Stimulated activated CD8-positive, alpha-beta memory T cell treated with anti-CD3 and anti-CD28 coated beads, Interleukin-15, amount 100 ng/mL, for 4 hours (primary cell): ENCODE results near the gene EHMT1.
"Not testable (repeated sequence)": the region's sequence is repeated elsewhere in the genome, so short reads cannot be mapped to it uniquely, and the experiment has no call there.

Experiments used
- DNase-seq, 2 donors: peaks; one replicate each; pipeline ENCODE4 v3.0.0-alpha.2; 2020; ENCODE audit warnings: low read depth in 2 of 2

The EHMT1 gene

DNA sequence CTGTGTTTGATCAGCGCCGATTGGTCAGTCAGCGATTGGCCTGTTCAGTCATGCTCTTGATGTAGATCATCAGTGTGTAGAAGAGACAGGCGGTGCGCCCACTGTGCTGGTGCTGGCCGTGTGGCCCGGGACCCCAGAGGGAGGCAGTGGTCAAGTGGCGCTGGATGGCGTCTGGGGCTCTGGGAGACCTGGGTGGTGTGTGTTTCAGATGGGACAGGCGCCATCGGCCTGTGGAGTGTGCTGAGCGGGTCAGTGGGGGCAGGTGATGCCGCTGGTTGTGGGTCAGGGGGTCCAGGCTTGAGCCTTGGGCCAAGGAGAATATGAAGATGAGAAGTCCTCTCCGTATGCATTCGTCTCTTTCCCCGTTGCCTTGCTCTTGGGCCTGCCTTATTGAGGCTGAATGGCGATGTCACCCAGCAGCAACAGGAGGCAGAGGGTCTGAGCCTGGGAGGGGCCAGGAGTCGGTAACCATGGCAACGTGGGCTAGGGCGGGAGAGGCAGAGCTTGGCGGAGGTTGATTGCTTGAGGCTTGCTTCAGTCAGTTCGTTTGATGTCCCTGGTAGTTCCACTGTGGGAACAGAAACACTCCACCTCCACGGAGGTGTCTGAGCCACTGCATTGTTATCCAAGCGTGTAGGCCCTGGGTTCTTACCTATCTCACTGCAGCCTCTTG lies 141.0 kb downstream of the EHMT1 start:
- DNase-seq = no peak

DNA sequence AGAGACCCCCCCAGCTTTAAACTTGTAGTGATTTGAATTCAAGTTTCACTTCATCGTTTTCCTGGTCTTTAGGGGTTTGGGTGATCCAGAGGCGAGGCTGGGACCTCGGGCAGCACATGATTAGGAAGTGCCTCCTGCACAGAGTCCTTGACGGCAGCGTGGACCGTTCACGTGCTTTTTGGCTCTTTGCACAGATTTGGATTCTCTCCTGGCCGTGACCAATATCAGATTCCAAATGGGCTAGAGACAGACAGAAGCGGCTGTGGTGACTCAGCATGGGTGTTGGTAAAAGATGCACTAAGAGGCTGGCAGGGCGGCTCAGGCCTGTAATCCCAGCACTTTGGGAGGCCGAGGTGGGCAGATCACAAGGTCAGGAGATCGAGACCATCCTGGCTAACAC lies 141.6 kb downstream of the EHMT1 start:
- no peak for DNase-seq

DNA sequence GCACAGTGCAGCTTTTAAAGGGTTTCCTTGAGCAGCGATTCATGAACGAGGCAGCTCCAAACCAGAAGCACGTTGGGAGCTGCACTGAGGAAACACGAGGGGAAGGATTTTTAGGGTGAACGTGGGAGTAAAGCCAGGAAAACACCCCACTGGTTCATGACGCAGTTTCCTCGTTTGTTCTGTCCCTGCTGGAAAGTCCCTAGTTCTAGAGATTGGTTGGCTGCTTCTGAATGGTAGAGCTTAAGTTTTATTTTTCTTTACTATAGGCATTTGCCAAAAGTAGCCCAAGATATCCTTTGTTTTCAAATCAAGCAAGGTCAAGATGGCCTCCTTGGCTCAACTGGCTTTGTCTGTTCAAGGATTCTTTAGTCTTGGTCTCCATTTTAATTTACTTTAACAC lies 142.2 kb downstream of the EHMT1 start:
- no peak for DNase-seq

DNA sequence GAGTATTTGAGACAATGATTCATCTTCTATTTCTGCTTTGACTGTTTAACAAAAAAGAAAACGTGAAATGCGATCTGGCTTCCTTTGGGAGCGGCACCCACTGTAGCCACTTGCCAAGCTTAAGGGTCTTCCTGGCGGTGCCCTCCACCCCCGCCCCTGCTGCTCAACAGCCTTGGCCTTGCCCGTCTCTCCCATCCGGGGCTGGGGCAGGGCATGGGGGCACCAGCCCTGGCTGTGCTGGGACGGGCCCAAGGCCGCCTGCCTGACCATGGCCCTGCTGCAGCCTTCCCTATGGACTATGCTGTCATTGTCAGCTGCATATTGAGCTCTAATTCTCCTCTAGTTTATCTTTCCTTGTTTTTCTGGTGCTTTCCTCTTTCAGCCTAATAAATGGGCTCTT lies 143.0 kb downstream of the EHMT1 start:
- DNase-seq = no peak

DNA sequence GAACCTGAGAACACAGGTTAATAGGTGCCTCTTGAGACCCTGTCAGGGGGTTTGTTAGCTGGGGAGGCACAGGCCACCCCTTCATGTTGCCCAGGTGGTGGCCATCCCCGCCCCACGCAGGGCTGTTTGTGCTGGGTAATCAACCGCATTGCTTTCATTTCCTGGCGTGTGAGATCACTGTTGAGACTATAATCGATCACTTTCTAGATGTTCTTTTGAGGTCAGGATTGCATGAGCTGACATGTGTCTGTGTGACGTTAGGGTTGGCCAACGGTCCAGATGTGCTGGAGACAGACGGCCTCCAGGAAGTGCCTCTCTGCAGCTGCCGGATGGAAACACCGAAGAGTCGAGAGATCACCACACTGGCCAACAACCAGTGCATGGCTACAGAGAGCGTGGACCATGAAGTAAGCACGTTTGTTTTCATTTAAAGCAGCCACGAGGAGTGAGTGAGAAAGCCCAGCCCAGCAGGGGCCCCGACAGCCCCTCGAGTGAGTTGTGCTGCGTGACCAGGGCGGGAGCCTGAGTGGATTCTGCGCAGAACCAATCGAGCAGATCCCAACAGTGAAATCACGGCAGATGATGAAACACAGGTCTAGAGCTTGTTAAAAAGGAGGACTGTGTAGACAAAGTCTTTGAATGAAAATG lies 143.7 kb downstream of the EHMT1 start:
- no peak for DNase-seq

DNA sequence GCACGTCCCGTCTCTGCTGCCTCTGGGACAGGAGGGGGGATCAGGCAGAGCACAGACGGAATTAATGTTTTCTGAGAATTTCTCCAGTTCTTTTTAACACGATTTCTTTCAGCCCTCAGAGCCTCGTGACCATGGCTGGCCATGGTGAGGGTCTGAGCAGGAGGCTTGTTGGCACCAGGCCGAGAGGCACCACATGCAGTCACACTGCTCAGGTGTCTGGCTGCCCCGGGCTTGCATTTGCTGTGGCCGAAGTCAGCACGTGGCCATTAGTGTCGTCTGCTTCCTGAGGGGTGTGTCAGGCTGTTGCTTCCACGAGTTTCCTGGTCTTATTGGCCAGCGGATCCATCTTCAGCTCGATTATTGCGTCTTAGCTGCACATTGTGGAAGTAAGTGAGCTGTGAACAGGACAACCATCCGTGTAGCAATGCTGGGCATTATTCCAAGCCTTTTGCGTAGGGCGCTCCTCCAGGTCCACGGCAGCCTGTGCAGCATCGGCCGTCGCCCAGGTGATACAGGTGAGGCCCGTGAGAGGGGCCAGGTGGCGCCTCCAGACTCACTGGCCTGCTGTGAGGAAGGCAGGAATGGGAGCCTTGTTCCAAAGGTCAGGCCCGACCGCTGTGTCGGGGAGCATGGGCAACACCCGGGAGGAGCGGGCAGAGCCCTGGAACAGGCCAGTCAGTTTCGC lies 144.6 kb downstream of the EHMT1 start:
- DNase-seq = no peak

DNA sequence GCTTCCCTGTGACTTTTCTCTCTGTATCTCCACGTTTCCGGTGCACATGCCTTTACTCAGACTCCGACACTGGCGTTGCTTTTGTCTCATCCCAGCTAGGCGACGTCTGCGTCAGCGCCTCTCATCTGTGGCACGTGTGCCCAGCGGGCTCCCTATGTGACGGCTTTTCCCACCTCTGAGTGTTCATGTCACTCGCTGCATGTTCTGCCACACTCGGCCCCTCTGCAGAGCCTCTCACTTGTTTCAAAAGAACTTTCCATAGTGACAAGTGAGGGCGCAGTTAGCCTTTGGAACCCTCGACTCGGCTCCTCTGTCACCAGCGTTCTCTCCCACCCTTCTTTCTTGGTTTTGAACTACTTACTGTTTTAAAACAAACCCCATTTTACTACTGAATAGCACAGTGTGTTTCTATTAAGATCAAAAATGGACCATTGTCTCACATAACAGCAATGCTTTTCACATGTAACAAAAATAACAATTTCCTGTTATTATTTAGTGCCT lies 145.4 kb downstream of the EHMT1 start:
- no peak for DNase-seq

DNA sequence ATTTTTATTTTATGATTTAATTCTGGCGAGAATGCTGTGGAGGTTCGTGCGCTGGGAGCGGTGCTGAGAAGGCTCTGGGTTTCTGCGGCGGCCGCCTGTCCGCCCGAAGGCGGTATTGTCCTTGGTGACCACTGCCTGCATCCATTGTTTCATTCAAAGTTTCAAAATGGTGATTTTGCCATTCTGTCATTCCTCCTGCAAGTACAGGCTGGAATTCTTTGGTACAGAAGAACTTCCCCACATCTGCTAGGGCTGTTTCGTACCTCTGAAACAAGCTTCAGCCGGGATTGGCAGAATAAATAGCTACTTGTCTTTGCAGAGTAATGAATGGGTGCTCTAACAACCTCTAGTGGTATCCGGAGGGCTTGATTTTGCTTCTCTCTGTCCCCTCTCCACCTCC lies 146.2 kb downstream of the EHMT1 start:
- DNase-seq = no peak

DNA sequence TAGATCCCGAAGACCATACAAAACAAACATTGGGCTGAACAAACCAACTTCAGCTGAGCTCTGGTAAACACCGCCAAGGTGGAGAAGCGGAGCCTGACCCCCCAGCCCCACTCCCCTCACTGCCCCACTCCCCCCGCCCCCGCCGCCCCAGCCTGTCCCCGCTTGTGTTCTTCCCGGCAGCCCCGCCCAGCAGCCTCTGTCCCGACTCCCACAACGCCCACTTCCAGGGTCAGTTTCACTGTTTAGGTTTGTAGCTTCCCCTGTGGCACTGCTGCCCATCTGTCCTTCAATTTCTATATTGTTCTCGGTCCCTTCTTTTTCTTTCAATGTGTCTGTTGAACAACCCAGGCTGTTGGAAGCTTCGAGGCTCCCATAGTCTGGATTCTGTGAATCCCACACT lies 146.7 kb downstream of the EHMT1 start:
- DNase-seq = no peak

DNA sequence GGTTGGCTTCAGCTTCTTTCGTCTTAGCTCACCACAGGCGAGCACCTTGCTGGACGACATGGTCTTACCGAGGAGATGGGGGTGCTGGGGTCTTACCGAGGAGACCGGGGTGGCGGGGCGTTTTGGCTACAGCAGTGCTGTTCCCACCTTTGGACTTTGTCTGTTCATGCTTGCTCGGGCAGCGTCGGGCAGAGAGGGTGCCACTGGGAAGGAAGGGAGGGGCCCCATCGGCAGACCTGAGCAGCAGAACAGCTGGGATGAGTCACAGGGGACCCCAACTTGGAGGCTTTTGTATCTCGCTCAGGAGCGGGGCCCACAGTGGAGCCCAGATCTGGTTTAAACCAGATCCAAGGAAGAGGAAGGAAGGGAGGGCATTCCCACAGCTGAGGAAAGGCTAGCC lies 152.8 kb downstream of the EHMT1 start:
- no peak for DNase-seq

DNA sequence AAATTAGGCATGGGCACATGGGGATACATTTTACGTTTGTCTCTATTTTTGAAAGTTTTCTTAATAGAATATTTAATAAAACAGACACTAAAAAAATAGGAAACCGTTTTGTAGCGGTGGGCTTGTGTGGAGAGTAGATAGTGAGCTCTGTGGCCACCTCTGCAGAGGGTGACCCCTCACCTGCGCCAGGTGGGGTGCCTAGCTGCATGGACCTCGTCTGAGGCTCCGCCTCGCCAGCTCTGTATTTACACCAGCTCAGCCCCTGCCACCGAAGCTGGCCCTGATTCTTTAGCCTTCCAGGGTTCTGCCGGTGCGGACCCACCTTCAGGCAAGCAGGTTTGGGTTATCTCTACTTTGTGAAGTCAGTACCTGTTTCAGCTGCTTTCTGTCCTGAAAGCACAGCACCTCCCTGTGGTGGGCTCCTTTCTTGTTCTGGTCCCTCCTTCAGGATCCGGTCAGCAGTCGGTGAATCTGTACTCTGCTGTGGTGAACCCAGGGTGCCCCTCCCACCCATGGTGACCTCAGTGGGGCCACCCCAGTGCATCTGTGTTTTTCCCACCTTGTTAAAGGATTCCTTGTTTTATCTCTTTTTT lies 153.6 kb downstream of the EHMT1 start:
- no peak for DNase-seq

DNA sequence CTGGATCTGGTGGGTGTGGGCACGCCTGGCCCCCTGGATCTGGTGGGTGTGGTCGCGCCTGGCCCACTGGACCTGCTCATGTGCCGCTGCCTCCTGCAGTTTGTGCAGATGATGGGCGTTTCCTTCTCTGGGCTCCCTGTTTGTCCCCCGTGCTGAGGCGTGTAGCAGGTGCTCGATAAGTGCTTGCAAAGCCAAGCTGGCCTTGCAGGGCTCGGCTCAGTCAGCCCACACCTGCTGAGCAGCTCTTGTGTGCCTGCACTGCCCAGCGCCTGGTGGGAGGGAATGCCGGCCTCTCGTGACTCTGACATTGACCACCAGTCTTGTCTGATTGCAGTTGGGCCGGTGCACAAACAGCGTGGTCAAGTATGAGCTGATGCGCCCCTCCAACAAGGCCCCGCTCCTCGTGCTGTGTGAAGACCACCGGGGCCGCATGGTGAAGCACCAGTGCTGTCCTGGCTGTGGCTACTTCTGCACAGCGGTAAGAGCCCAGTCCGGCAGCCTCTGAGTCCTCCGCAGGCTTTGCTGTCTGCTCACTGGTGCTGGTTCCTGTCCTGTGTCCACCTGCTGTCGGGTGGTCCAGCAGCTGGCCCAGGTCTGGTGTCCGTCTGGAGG lies 156.1 kb downstream of the EHMT1 start:
- no peak for DNase-seq

DNA sequence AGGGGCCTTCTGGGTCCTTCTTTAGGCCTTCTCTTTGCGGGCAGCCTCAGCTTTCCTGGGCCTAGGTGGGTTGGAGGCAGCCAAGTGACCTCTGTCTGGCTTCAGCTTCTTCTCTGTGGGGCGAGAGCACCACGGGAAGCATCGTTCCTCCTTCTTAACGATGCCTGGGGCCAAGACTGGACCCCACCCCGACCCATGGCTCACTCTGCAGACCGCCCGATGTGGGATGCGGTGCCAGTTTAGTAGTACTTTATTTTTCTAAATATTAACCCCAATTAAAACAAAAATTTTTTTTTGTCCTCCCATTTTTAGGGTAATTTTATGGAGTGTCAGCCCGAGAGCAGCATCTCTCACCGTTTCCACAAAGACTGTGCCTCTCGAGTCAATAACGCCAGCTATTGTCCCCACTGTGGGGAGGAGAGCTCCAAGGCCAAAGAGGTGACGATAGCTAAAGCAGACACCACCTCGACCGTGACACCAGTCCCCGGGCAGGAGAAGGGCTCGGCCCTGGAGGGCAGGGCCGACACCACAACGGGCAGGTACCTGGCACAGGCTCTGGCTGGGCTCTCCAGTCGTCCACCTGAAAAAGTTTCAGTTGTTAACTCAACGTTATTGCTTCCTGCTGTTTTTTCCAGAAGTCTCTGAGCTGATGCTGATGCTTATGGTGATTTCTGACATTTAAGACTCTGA lies 157.6 kb downstream of the EHMT1 start:
- no peak for DNase-seq

DNA sequence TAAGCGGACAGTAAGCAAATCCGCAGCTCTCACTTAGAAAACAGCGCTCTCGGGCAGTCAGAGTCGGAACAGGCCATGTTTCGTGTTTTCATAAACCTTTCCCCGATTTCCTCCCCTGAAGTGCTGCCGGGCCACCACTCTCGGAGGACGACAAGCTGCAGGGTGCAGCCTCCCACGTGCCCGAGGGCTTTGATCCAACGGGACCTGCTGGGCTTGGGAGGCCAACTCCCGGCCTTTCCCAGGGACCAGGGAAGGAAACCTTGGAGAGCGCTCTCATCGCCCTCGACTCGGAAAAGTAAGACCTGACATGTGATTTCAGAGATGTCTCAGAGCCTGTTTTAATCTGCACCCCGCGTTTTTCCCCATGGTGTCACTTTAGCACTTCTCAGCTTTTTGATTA lies 159.0 kb downstream of the EHMT1 start:
- DNase-seq = no peak

DNA sequence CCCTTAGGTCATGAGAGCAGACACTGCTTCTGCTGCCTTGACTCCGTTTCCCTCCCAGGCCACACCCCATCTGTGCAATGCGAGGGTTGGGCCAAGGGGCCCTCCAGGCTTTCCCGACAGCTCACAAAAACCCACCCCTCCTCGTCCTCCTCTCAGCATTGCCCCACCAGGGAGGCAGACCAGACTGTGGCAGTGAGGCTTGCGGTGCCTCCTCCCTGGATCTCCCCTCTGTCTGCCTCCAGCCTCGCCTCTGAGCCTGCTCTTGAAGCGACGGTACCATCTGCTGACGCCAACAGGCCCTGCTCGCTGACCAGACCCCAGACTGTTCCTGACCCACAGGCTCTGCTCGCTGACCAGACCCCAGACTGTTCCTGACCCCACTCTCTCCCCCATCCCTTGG lies 159.5 kb downstream of the EHMT1 start:
- DNase-seq = no peak

DNA sequence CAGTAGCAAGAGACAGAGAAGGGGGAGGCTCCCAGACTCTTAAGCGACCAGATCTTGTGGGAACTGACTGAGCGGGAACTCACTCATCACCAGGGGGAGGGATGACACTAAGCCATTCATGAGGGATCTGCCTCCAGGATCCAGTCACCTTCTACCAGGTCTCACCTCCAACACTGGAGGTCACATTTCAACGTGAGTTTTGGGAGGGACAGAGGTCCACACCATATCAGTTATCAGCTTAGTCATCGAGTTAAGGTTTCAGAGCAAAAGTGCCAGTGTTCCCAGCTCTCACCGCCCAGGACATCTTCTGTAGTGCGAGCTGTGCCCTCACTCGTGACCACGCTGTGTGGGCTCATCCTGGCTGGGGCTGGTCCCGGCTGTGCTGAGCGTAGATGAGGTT lies 160.1 kb downstream of the EHMT1 start:
- no peak for DNase-seq

DNA sequence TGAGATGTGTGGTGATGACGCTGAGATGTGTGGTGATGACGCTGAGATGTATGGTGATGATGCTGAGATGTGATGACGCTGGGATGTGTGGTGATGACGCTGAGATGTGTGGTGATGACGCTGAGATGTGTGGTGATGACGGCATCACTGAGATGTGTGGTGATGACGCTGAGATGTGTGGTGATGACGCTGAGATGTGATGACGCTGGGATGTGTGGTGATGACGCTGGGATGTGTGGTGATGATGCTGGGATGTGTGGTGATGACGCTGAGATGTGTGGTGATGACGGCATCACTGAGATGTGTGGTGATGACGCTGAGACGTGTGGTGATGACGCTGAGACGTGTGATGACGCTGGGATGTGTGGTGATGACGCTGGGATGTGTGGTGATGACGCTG lies 161.2 kb downstream of the EHMT1 start:
- not testable (repeated sequence) for DNase-seq

DNA sequence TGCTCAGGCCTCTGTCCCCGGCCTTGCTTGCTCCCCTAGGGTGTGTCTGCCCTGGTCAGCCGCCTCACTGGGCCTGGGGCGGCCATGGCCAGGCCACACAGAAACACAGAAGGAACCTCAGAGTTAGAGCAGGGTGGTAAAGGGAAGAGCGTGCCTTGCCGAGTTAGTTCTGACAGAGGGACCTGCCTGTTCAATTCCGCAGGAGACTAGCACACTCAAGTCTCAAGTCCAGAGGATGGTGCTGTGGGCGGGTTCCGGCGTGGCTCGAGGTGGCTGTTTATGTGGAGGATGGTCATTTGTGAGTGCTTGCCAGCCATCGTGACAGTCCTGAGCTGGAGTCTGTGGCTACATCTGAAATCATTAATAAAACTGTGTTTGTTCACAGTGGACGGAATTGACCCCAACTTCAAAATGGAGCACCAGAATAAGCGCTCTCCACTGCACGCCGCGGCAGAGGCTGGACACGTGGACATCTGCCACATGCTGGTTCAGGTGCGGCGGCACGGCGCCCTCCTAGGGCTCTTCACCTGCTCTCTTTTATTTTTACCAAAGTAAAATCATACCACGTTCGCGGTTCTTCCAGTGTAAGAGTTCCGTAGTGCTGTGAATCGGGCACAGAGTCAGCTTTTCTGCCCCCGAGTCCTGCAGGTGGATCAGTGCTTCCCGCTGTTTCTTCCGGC lies 163.2 kb downstream of the EHMT1 start:
- no peak for DNase-seq

DNA sequence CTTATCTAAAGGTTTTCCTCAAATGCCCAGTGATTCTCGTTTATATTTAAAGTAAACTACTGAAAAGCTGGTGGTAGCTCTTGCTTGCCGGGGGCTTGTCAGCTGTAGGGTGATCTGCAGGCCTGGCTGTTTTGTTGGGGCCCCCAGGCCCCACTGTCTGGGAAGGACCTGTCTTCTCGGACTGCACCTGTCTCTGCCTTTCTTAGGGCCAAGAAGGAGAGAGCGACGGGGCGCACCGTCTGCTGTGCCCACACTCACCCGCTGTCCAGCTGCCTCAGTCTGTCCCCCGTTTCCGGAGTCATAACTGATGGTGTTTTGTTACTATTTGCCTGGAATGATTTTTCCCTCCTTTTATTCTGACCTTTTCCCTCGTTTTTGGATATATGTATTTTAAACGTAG lies 164.7 kb downstream of the EHMT1 start:
- no peak for DNase-seq

DNA sequence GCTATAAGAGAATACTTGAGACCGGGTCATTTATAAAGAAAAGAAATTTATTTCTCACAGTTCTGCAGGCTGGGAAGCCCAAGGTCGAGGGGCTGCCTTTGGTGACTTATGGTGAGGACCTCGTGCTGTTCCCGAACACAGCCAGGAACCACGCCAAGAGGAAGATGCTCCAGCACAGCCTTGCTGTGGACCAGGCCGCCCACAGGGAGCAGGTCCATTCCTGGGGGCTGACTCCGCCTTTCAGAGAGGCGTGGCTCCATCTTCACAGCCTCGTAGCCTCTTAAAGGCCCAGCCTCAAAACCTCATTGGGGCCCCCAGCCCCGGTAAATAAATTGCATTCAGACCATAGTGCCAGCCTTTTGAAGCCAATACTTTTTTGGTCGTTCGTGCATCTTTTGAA lies 165.2 kb downstream of the EHMT1 start:
- DNase-seq = no peak
